Brain microvascular endothelial cell (primary cell): ENCODE data around the gene KIRREL3.

Experiments
- DNase-seq: peaks from one replicate; pipeline ENCODE4 v3.0.0-alpha.2; 2020
- H3K27ac ChIP-seq: fragments of 250-450 bp; sonication (Bioruptor Pico); 2 replicates; pipeline ENCODE4 v1.5.1; 2020; ENCODE audit warnings: mild to moderate bottlenecking, moderate library complexity
- H3K27me3 ChIP-seq: fragments of 250-450 bp; sonication (Bioruptor Pico); replicated peaks from 2 replicates; pipeline ENCODE4 v1.5.1; 2020; ENCODE audit warnings: mild to moderate bottlenecking
- H3K36me3 ChIP-seq: fragments of 250-450 bp; sonication (Bioruptor Pico); replicated peaks from 2 replicates; pipeline ENCODE4 v1.5.1; 2020; ENCODE audit warnings: mild to moderate bottlenecking
- H3K4me3 ChIP-seq: 2 replicates; pipeline ENCODE4 v1.5.1; 2011; ENCODE audit warnings: low read depth, mild to moderate bottlenecking, control low read depth, low read length, moderate library complexity
- CTCF ChIP-seq: IDR thresholded peaks from 2 replicates; pipeline ENCODE4 v1.5.1; 2011; ENCODE audit warnings: low read depth, mild to moderate bottlenecking, moderate library complexity, low read length, control low read depth, inconsistent platforms; ENCODE audit errors: missing control alignments
- in situ Hi-C: cut with HindIII; loops from 2 replicates; pipeline ENCODE4 v1.10.0; 2017; ENCODE audit warnings: low sequenced_read_pairs, low pct_ligation_motif_present

Gene KIRREL3

GRCh38 chr11:126832387-126832786 is 168.2 kb downstream of the KIRREL3 start:
- TF ChIP-seq CTCF = no peak
- Histone ChIP-seq H3K36me3 (no peaks in the 10 kb centered on the region), H3K27me3 (no peaks in the 10 kb centered on the region), H3K27ac (no peak overlapping the region), H3K4me3 (no peak overlapping the region)
- DNase-seq = no peak
- in situ Hi-C loops = no loop called here

- no peak for TF ChIP-seq CTCF
- H3K27ac ChIP-seq = no peak overlapping the region
- in situ Hi-C loops = no loop called here
- H3K36me3 ChIP-seq = no peaks in the 10 kb centered on the region
- no peak overlapping the region for H3K4me3 ChIP-seq
- no peak for DNase-seq
- H3K27me3 ChIP-seq = no peaks in the 10 kb centered on the region
Observed at GRCh38 chr11:126830216-126830806, 170.3 kb downstream of the KIRREL3 start.

GRCh38 chr11:126829716-126830115 is 170.9 kb downstream of the KIRREL3 start:
- H3K4me3 ChIP-seq = no peak overlapping the region
- no peak for TF ChIP-seq CTCF
- DNase-seq = no peak
- in situ Hi-C loops = no loop called here
- H3K27me3 ChIP-seq = no peaks in the 10 kb centered on the region
- H3K36me3 ChIP-seq = no peaks in the 10 kb centered on the region
- no peak overlapping the region for H3K27ac ChIP-seq

GRCh38 chr11:126824035-126824607 is 176.4 kb downstream of the KIRREL3 start:
- TF ChIP-seq CTCF = no peak
- H3K36me3 ChIP-seq = no peaks in the 10 kb centered on the region
- H3K4me3 ChIP-seq = no peak overlapping the region
- no peak for DNase-seq
- no peak overlapping the region for H3K27ac ChIP-seq
- in situ Hi-C loops = no loop called here
- H3K27me3 ChIP-seq = no peaks in the 10 kb centered on the region

GRCh38 chr11:126823274-126823673 is 177.3 kb downstream of the KIRREL3 start:
- TF ChIP-seq CTCF = no peak
- Histone ChIP-seq H3K27me3 (no peaks in the 10 kb centered on the region), H3K36me3 (no peaks in the 10 kb centered on the region), H3K4me3 (no peak overlapping the region), H3K27ac (no peak overlapping the region)
- no peak for DNase-seq
- in situ Hi-C loops = no loop called here

- no peak for DNase-seq
- in situ Hi-C loops = no loop called here
- no peaks in the 10 kb centered on the region for H3K27me3 ChIP-seq
- no peak overlapping the region for H3K4me3 ChIP-seq
- H3K36me3 ChIP-seq = no peaks in the 10 kb centered on the region
- H3K27ac ChIP-seq = no peak overlapping the region
- TF ChIP-seq CTCF = no peak
Observed at GRCh38 chr11:126821827-126822226, 178.7 kb downstream of the KIRREL3 start.
